HFF-Myc (cell line): ENCODE measurements around the gene ANKRD9.

Experiments
- DNase-seq: peaks from one replicate; pipeline ENCODE4 v3.0.0-alpha.2; 2011; ENCODE audit warnings: low read depth; ENCODE audit errors: extremely low read depth
- H3K4me3 ChIP-seq: replicated peaks from 2 replicates; pipeline ENCODE4 v1.5.1; 2011; ENCODE audit warnings: low read depth, mild to moderate bottlenecking, control low read depth, low read length
- TF ChIP-seq, protein P1 (sequence below): IDR thresholded peaks from 2 replicates; pipeline ENCODE4 v1.5.1; 2012; ENCODE audit warnings: mild to moderate bottlenecking, low read depth, low read length, control low read depth; ENCODE audit errors: missing control alignments

The ANKRD9 gene

DNA sequence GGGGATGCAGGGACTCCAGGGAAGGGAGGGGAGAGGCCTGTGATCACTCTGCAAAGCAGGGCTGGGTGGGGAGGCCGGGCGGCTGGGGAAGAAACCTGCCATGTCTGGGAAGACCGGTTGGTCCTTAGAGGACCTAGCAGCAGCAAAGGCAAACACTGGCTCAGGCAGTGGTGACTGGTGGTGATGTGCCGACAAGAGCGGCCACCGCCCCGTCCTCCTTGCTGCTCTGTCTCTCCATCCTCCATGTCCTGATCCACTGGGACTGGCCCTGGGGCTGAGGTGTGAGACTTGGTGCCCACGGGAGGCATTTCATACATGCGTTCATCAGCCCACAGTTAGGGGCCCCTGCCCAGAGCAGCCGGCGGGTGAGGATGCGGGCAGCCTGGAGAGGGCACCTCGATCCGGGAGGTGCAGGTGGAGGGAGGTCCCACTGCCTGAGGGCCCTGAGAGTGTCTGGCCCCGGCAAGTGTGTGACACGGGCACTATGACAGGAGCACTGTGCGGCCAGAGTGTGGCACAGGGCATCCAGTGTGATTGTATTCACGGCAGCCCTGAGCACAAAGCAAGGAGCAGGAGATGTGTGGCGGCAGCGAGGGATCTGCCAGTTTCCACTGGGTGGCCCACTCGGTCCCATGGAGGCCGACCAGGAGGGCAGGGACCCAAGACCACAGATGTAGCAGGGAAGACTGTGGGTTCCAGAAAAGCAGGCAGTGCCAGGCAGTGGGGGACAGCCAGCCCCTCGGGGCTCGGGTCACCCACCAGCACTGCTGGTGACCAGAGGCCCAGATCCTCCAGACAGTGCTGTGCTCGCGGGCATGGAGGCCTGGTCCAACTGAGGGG lies 13.9 kb downstream of the ANKRD9 start:
- H3K4me3 ChIP-seq = no peak overlapping the region
- TF ChIP-seq, protein P1, sequence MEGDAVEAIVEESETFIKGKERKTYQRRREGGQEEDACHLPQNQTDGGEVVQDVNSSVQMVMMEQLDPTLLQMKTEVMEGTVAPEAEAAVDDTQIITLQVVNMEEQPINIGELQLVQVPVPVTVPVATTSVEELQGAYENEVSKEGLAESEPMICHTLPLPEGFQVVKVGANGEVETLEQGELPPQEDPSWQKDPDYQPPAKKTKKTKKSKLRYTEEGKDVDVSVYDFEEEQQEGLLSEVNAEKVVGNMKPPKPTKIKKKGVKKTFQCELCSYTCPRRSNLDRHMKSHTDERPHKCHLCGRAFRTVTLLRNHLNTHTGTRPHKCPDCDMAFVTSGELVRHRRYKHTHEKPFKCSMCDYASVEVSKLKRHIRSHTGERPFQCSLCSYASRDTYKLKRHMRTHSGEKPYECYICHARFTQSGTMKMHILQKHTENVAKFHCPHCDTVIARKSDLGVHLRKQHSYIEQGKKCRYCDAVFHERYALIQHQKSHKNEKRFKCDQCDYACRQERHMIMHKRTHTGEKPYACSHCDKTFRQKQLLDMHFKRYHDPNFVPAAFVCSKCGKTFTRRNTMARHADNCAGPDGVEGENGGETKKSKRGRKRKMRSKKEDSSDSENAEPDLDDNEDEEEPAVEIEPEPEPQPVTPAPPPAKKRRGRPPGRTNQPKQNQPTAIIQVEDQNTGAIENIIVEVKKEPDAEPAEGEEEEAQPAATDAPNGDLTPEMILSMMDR = no peak
- no peak for DNase-seq

DNA sequence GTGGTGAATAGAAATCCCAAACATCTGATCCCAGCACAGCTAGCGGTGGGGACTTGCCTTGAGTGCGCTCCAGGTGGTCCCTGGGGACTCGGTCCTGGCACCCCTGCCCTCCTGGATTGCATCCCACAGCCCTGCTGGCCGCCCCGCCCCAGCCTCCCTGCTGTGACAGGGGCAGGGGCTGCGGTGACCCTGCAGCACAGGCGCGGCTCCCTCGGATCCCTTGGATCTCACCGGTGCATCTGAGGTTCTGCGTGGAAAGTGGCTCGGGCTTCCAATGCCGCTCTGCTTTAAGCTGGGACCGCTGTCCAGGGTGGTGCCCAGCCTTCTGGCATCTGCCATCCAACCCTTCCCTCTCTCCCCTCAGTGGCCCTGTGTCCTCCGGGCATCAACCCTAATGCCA lies 16.0 kb downstream of the ANKRD9 start:
- no peak for DNase-seq
- H3K4me3 ChIP-seq = no peak overlapping the region
- TF ChIP-seq, protein P1 = no peak

DNA sequence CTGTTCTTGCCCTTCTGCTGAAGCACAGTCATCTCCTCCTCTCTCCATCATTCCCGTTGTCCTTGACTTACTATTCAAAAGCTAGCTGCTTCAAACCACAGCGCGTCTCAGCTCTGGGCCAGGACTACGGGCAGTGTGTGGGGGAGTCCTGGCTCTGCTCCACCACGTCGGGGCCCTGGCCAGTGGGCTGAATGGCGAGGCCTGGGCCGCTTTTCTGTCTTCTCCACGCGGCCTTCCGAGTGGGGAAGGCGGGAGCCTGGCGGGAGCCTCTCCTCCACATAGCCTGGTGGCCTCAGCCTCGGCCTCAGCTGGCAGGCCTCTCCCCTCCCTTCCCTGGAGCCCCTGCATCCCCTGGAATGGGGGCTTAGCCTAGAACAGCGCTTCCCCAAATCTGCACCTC lies 16.5 kb downstream of the ANKRD9 start:
- no peak overlapping the region for H3K4me3 ChIP-seq
- TF ChIP-seq, protein P1 = no peak
- no peak for DNase-seq

DNA sequence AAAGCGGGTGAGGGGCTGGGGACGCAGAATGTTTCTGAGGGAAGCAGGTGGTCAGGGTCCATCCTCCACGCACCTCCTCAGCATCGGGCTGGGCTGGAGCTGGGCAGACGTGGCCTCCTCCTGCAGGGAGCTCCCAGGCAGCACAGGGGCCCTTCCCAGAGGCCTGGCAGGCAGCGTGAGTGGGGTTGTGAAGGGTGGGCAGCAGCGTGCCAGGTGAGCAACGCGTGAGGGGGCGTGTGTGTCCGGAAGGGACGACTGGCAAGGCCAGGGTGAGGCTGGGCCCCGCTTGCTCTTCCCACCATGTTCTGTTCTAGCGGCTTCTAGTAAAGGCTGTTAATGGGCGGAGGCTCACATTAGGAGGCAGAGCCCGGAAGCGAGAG lies 17.1 kb downstream of the ANKRD9 start:
- no peak for DNase-seq
- TF ChIP-seq, protein P1 = no peak
- no peak overlapping the region for H3K4me3 ChIP-seq

DNA sequence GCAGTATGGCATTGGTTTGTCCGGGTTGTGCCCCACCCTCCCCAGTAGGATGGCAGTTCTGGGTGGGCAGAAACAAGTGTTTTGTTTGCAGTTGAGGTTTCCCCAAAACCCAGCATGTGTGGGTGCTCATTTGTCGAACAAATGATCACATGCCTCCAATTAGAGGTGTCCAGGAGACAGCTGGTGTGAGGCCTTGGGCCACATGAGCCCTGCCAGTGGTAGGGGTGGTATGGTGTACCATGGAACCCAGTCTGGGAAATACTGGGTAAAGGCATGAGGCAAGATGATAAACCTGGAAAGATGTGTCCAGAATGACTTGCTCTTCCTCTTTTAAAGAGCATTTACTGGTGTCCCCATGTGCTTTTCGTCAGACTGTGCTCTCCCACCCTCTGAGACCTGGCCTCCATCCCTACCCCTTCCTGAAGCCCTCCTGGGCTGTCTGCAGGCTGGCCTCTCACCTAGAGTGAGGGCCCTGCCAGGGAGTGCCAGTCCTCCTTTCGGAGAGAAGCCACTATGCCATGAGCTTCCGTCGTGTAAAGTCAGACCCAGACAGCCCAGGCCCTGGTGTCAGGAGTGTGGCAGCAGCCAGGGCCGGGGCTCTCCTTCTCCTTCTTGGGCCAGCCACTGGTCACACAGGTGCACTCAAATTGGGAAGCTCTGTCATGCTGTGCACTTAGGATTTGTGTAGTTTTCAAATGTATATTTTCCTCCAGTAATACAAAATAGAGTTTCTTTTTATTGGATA lies 17.6 kb downstream of the ANKRD9 start:
- no peak for DNase-seq
- no peak overlapping the region for H3K4me3 ChIP-seq
- TF ChIP-seq, protein P1 = no peak

DNA sequence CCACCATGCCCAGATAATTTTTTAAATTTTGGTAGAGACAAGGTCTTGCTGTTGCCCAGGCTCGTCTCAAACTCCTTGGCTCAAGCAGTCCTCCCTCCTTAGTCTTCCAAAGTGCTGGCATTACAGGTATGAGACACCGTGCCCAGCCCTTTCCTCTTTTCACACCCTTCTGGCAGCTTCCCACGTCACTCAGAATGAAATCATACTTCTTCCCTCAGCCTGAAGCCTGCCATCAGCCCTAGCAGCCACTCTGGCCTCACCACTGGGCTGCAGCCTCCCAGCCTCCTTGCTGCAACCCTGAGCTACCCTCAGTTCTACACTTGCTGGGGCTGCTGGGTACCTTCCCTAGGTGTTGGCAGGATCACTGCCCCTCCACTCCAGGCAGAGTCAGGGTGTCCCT lies 18.2 kb downstream of the ANKRD9 start:
- TF ChIP-seq, protein P1 = no peak
- DNase-seq = no peak
- H3K4me3 ChIP-seq = no peak overlapping the region
